AG04449 (cell line): ENCODE results near the gene LRRC45.

Experiments used
- CTCF ChIA-PET: fragments of 350-600 bp; formaldehyde crosslinking; extraction: SDS; loops from one replicate; lab custom pipeline; 2021; ENCODE audit warnings: antibody characterized with exemption; lab: Yijun Ruan, JAX
- POLR2A ChIA-PET: fragments of 400-600, 350-600 bp; formaldehyde crosslinking; extraction: SDS; loops from one replicate; lab custom pipeline; 2020; ENCODE audit warnings: antibody characterized with exemption, inconsistent platforms; lab: Yijun Ruan, JAX
- DNase-seq: peaks from one replicate; pipeline ENCODE4 v3.0.0-alpha.2; 2010; ENCODE audit warnings: low read depth, low spot score
- H3K4me3 ChIP-seq: 2 replicates; pipeline ENCODE4 v1.5.1; 2011; ENCODE audit warnings: low read depth, mild to moderate bottlenecking, control low read depth, low read length
- TF ChIP-seq, protein P1 (sequence below): IDR thresholded peaks from one replicate; pipeline ENCODE4 v1.5.1; 2011; ENCODE audit warnings: mild to moderate bottlenecking, moderate library complexity, low read length, control low read depth, inconsistent platforms; ENCODE audit not compliant: insufficient read depth; ENCODE audit errors: missing control alignments

Gene LRRC45

DNA sequence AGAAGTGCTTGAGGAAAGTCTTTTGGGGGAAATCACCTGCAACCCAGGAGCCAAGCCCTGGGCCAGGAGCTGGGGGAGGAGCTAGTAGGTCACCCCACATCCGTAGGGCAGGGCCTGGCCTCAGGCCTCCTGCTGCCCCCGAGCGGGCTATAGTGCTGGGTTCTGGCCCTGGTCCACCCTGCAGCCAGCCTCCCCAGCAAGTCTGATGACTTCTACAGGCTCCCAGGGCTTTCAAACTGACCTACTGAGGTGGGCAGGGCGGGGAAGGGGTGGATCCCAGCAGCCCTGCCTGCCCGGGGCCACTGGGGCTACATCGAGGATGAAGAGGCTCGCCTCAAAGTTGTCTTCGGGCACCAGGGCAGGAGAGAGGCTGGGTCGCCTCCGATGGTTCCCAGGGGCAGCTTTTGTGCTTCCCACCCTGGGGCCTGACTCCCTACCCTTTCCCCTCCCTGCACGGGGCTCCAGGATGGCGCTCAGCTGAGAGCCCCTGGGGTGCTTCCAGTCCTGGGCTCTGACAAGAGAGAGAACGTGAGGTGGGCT is 5.4 kb upstream of the LRRC45 start:
- CTCF ChIA-PET = interaction anchor here (1.4 to 10.7 kb wide), 4 partner anchors 13 to 62 kb away, joined by 4 to 290 read pairs (median 36); partner anchors contain the start of gene NOTUM
- H3K4me3 ChIP-seq = no peak overlapping the region
- POLR2A ChIA-PET = no interaction called here
- no peak for DNase-seq
- TF ChIP-seq, protein P1, sequence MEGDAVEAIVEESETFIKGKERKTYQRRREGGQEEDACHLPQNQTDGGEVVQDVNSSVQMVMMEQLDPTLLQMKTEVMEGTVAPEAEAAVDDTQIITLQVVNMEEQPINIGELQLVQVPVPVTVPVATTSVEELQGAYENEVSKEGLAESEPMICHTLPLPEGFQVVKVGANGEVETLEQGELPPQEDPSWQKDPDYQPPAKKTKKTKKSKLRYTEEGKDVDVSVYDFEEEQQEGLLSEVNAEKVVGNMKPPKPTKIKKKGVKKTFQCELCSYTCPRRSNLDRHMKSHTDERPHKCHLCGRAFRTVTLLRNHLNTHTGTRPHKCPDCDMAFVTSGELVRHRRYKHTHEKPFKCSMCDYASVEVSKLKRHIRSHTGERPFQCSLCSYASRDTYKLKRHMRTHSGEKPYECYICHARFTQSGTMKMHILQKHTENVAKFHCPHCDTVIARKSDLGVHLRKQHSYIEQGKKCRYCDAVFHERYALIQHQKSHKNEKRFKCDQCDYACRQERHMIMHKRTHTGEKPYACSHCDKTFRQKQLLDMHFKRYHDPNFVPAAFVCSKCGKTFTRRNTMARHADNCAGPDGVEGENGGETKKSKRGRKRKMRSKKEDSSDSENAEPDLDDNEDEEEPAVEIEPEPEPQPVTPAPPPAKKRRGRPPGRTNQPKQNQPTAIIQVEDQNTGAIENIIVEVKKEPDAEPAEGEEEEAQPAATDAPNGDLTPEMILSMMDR = no peak

DNA sequence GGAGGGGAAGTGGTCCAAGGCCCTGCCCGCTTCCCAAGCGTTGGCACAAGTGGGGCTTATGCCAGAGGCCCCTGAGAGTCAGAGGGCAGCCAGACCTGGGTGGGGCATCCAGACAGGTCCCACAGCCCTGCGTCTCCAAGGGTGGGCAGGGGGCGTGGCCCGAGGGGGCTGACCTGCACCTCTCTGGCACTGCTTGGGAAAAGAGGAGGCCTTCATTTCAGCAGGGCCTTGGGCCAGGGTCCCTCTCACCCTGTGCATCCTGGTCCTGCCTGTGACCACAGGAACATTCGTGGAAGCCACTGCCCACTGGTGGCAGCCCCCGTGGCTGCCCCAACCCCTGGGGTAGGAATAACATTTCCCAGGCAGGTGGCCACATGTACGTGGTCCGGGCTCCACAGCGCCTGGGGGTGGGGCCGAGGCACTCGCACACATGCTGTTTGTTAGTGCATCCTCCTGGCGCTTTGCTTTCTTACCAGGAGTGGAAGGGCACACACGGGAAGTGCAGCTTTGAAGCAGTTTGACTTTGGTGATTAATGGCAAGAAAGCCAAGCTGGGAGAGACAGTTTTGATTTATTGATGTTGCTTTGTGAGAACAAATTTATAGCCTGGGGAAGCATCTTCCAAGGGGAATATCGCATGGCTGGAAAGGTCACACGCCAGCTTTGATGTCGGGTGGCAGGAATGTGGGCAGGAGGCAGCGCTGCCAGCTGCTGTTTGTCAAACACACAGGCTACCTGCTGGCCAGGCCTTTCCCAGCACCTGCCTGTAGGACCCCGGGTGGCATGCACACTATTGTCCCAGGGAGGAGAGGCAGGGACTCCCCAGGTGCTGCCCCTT is 4.7 kb upstream of the LRRC45 start:
- CTCF ChIA-PET = interaction anchor here (1.8 to 10.7 kb wide), 6 partner anchors 8 to 63 kb away, joined by 4 to 290 read pairs (median 38); partner anchors contain the start of gene NOTUM
- no peak overlapping the region for H3K4me3 ChIP-seq
- TF ChIP-seq, protein P1 = no peak
- no peak for DNase-seq
- POLR2A ChIA-PET = no interaction called here

DNA sequence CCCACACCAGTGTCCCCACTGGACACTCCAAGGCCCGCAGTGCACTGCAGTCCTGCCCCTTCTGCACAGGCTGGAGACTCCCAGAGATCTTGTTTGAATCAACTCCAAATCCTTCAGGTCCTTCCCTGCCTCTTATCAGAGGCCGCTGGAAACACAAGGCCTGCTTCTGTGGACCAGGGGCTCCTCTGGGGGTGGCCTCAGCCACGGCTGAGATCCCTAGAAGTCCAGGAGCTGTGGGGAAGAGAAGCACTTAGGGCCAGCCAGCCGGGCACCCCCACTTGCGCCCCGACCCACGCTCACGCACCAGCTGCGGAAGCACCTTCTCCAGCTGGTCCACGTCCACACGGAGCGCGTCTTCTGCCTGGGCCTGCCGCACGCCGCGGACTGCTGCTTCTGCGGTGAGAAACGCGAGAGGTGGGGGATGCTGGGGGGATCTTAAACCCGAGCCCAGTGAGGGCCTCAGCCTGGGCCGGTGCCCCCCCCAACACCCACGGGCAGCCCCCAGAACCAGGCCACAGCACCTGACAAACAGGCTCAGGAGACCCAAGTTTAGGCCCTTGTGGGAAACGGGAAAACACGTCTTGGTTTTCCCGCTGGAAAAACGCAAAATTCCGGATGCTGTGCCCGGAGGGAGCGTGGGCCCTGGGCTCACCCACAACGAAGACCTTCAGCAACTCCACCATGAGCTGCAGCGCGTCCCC is 4.0 kb upstream of the LRRC45 start:
- no peak overlapping the region for H3K4me3 ChIP-seq
- DNase-seq = no peak
- TF ChIP-seq, protein P1 = no peak
- ChIA-PET POLR2A (interaction anchor here (0.8 to 1.0 kb wide), 2 partner anchors 15 to 60 kb away, joined by 3 to 5 read pairs; no protein-coding TSS in a partner anchor), CTCF (interaction anchor here (1.0 to 10.7 kb wide), 15 partner anchors 8 to 149 kb away, joined by 3 to 290 read pairs (median 6); partner anchors contain the start of genes ARHGDIA and NOTUM)

DNA sequence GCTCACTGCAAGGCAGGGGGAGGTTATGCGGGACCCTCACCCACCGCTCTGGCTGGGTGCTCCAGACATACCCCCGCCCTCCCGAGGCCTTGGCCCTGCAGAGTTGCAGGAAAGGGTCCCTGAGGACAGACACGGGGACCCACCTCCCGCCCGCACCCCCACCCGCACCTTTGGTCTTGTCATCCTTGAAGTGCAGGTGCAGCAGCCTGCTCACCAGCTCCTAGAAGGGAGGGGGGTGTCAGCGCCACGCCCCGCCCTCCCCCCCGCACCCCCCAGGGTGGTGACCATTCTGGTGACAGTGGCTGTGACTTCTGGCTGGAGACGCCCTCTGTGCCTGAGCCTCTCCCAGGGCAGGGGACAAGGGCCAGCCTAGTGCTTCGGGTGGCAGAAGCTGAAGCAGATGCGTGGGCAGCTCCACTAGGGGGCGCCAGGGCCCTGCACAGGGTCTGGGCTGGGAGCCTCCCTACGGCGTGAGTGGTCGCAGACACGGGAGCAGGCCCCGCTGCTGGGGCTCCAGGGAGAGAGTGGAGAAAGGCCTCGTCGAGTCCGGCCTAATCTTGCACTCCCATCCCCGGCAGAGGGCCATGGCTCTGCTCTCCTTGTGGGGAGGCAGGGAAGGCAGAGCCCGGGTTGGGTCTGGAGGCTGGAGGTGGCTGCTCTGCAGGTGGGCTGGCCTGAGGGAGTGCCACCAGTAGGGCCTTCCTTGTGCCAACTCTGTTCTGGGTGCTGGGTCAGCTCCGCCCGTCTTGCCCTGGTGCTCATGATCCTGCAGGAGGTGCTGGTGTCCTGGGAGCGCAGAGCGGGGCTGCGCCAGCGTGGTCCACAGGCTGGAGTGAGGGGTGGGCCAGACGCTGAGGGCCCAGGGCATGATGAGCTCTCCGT is 3.2 kb upstream of the LRRC45 start:
- POLR2A ChIA-PET = interaction anchor here (0.6 to 1.0 kb wide), 4 partner anchors 16 to 223 kb away, joined by 3 to 5 read pairs (median 4); no protein-coding TSS in a partner anchor
- CTCF ChIA-PET = interaction anchor here (0.7 to 10.7 kb wide), 23 partner anchors 9 to 195 kb away, joined by 3 to 290 read pairs (median 4); partner anchors contain the start of genes ARHGDIA and NOTUM
- TF ChIP-seq, protein P1 = peak; percentile 86
- no peak for DNase-seq
- H3K4me3 ChIP-seq = no peak overlapping the region

DNA sequence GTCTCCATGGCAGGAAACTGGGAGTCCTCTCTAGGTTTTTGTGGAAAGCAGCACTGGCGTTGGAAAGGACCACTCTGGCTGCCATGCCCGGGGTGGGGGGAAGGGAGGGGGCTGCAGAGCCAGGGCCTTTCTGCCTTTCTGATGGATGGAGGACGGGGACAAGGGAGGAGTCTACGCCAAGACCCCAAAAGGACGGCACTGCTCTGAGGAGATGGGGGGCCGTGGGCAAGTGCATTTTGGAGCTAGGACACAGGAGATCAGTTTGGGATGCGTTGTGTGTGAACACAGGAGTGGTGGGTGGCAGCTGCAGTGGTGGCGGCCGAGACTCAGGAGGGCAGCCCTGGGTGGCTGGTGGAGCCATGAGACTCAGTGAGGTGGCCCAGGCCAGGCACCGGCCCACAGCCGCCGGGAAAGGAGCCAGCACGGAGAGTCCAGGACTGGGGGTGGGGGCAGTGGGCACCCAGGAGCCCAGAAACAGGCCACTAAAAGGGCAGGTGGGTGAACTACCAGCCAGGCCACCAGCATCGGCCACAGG is 2.5 kb upstream of the LRRC45 start:
- ChIA-PET POLR2A (interaction anchor here (0.9 to 1.0 kb wide), 2 partner anchors 61 to 148 kb away, joined by 3 to 10 read pairs; no protein-coding TSS in a partner anchor), CTCF (interaction anchor here (0.7 to 10.7 kb wide), 28 partner anchors 9 to 289 kb away, joined by 3 to 290 read pairs (median 4); partner anchors contain the start of genes ARHGDIA, DCXR and NOTUM)
- DNase-seq = no peak
- TF ChIP-seq, protein P1 = no peak
- H3K4me3 ChIP-seq = no peak overlapping the region
